Smooth muscle cell of the pulmonary artery (primary cell): ENCODE data around the gene RPA1. TPM values are rescaled to one million over a fixed set of nuclear protein-coding genes. Genes with fewer than 3 reads are reported as not detected.

Source experiments
- total RNA-seq: library from RNA; depleted of rRNA; stranded (reverse); fragments of >200 nt; gene quantifications from 2 replicates; pipeline ENCODE4 v1.2.3, GENCODE V29; 2014

The RPA1 gene
- total RNA-seq: 33.6 and 33.9 TPM in 2 replicates

DNA sequence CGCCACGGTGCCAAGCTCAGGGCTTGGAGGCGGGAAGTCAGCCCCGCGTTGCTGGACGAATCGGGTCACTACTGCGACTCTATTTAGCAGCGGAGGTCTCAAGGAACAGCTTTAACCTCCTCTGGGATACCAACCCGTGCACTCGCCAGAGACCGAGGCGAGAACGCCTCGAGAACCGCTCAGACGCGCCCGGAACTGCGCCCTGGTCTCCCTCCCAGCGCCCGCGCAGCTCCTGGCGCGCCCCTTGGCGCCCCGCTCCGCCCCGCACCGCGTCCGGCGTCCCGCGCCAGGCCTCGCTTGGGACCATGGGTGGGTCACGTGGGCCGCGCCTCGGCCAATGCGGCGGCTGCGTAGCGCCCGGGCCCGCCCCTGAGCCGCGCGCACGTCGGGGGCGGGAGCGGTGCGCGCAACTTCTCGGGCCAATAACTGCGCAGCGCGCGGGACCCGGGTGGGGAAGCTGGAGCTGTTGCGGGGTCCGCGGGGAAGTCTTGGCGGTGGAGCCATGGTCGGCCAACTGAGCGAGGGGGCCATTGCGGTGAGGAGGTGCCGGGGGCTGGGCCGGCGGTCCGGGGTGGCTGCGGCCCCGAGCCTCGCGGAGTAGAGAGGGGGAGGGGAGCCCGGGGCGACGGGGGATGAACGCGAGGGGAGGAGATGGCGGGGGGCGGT, at the start of gene RPA1, which contains the start of gene SMYD4:
Gene RPA1, plus strand, starts transcription at position 414 of the 666 bp plus-strand sequence. Its CDS starts 89 bp downstream, at position 503.
Gene SMYD4, minus strand, starts transcription at position 311 of the 666 bp plus-strand sequence. CDS start 1,908 bp downstream, outside the sequence.

Other genes starting within 250 kb of the RPA1 start
- gene SLC43A2, start 201.2 kb upstream of the RPA1 start, total RNA-seq: 5.7 and 9.2 TPM in 2 replicates
- 0.33 and 0.86 TPM in 2 replicates for gene SCARF1, start 184.3 kb upstream of the RPA1 start, total RNA-seq
- 3.8 and 5.3 TPM in 2 replicates for gene RILP, start 180.1 kb upstream of the RPA1 start, total RNA-seq
- 149 and 174 TPM in 2 replicates for gene PRPF8, start 145.1 kb upstream of the RPA1 start, total RNA-seq
- gene TLCD2, start 119.6 kb upstream of the RPA1 start, total RNA-seq: 3.8 and 4.8 TPM in 2 replicates
- gene WDR81, start 105.3 kb upstream of the RPA1 start, total RNA-seq: 26.3 and 30.7 TPM in 2 replicates
- gene SERPINF2, start 87.1 kb upstream of the RPA1 start, total RNA-seq: 0.20 and 0.63 TPM in 2 replicates
- 6.3 and 86.8 TPM in 2 replicates for gene SERPINF1, start 67.9 kb upstream of the RPA1 start, total RNA-seq
- gene SMYD4, start 103 bp upstream of the RPA1 start, total RNA-seq: 9.7 TPM in 2 replicates
- gene RTN4RL1, start 195.3 kb downstream of the RPA1 start, total RNA-seq: 0.23 and 0.46 TPM in 2 replicates
- 27.2 and 36.1 TPM in 2 replicates for gene DPH1, start 200.1 kb downstream of the RPA1 start, total RNA-seq
- 20.4 and 22.2 TPM in 2 replicates for gene OVCA2, start 212.0 kb downstream of the RPA1 start, total RNA-seq
- 28.5 and 38.2 TPM in 2 replicates for gene HIC1, start 225.1 kb downstream of the RPA1 start, total RNA-seq